Body of pancreas (tissue), 4 donors: ENCODE data around the gene ART1. TPM values are rescaled to one million over a fixed set of nuclear protein-coding genes. Genes with fewer than 3 reads are reported as not detected.
"Not testable (repeated sequence)": the region's sequence is repeated elsewhere in the genome, so short reads cannot be mapped to it uniquely, and the experiment has no call there.

ENCODE experiments used
- ATAC-seq: fragments of 150-250 bp; one replicate; pipeline ENCODE4 v1.9.1; 2016
- DNase-seq, 4 donors: peaks; one replicate each; pipeline ENCODE4 v3.0.0-alpha.2; 2019
- H3K27ac ChIP-seq, 4 donors: fragments of 200-600 bp; sonication (generic); 1 replicate in 3 of 4; 2 replicates in 1 of 4; pipeline versions ENCODE4 v1.5.1 to v1.6.1; 2016 to 2019; ENCODE audit warnings: mild to moderate bottlenecking in 1 of 4, mixed read lengths in 1 of 4, moderate library complexity in 1 of 4
- H3K27me3 ChIP-seq, 2 donors: fragments of 200-600 bp; sonication (generic); one replicate each; pipeline ENCODE4 v1.6.0; 2016; ENCODE audit warnings: mild to moderate bottlenecking in 1 of 2
- H3K36me3 ChIP-seq, 2 donors: fragments of 200-600 bp; sonication (generic); replicated peaks in 1 of 2; 2 replicates each; pipeline ENCODE4 v1.5.1; 2016; ENCODE audit warnings: low read depth in 2 of 2; ENCODE audit not compliant: insufficient read depth in 1 of 2
- H3K4me1 ChIP-seq: fragments of 200-600 bp; sonication (generic); one replicate; pipeline ENCODE4 v1.6.0; 2016
- H3K4me3 ChIP-seq, 2 donors: fragments of 200-600 bp; sonication (generic); 1 replicate in 1 of 2; 2 replicates in 1 of 2; pipeline ENCODE4 v1.5.1; 2016 to 2019
- H3K9me3 ChIP-seq, 3 donors: fragments of 200-600 bp; sonication (generic); 1 replicate in 2 of 3; 2 replicates in 1 of 3; pipeline ENCODE4 v1.5.1; 2016
- CTCF ChIP-seq, 7 experiments: fragments of 450-650 bp in 4 of 7; fragments of 200-600 bp in 3 of 7; sonication (generic) in 3 of 7; IDR thresholded peaks; one replicate each; pipeline ENCODE4 v1.5.1; 2016 to 2019; ENCODE audit warnings: antibody characterized with exemption in 7 of 7
- POLR2A ChIP-seq, 3 donors: fragments of 450-650 bp; IDR thresholded peaks; one replicate each; pipeline ENCODE4 v1.6.1; 2016; ENCODE audit warnings: antibody characterized with exemption in 3 of 3, mild to moderate bottlenecking in 2 of 3
- WGBS, 2 donors: methylation state at CpG; one replicate each; pipeline ENCODE4 v1.1.5; 2017; 5-methylcytosine and 5-hydroxymethylcytosine counted together
- intact Hi-C: fragments of 100-400 bp; cut with DNase I; formaldehyde crosslinking; loops from one replicate; pipeline ENCODE4 v1.15.1; 2023
- total RNA-seq, 2 donors: library from RNA; depleted of rRNA; stranded (reverse); fragments of >200 nt; gene quantifications; one replicate each; pipeline ENCODE4 v1.1.0, GENCODE V29; 2016

ART1 gene, protein sequence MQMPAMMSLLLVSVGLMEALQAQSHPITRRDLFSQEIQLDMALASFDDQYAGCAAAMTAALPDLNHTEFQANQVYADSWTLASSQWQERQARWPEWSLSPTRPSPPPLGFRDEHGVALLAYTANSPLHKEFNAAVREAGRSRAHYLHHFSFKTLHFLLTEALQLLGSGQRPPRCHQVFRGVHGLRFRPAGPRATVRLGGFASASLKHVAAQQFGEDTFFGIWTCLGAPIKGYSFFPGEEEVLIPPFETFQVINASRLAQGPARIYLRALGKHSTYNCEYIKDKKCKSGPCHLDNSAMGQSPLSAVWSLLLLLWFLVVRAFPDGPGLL
- total RNA-seq = not detected

GRCh38 chr11:3644817-3645235 is at the start of gene ART1:
Gene ART1 (plus strand): TSS chr11:3645128. CDS start chr11:3659214, 14,086 bp downstream.
- DNase-seq (no peak), ATAC-seq (no peak)
- Histone ChIP-seq H3K36me3 (no peaks in the 10 kb centered on the region), H3K4me3 (no peak within 1 kb of the TSS), H3K4me1 (peaks cover 18% of the 10 kb centered on the region), H3K9me3 (no peaks in the 10 kb centered on the region), H3K27me3 (no peaks in the 10 kb centered on the region), H3K27ac (no peak within 1 kb of the TSS)
- intact Hi-C loops = no loop called here
- 76 to 85% methylated on average over 4 of the region's 4 CpGs for WGBS, 2 donors
- TF ChIP-seq CTCF (IDR thresholded peaks at IDR 0.05) (no peak), POLR2A (IDR thresholded peaks at IDR 0.05) (no peak)

GRCh38 chr11:3597743-3598142 is 47.2 kb upstream of the ART1 start:
- ATAC-seq, intact Hi-C loops, H3K4me3 ChIP-seq, H3K27ac ChIP-seq, DNase-seq, H3K27me3 ChIP-seq, H3K4me1 ChIP-seq, H3K36me3 ChIP-seq, H3K9me3 ChIP-seq: not testable (repeated sequence)
- 88 to 90% methylated on average over 14 to 15 of the region's 15 CpGs for whole genome bisulfite sequencing, 2 donors

DNA sequence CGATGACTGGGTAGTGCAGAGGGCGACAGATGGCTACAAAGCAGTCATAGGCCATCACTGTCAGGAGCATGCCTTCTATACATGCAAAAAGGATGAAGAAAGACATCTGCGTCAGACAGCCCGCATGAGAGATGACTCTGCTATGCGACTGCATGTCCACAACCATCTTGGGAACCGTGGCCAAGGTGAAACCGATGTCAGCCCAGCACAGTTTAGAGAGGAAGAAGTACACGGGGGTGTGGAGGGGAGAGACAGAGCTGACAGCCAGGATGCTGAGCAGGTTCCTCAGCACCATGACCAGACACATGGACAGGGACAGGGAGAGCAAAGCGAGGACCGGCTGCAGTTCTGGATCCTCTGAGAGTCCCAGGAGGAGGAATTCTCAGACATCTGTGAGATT is 44.7 kb upstream of the ART1 start:
- intact Hi-C loops, H3K9me3 ChIP-seq, H3K27me3 ChIP-seq, H3K4me3 ChIP-seq, H3K4me1 ChIP-seq, ATAC-seq, DNase-seq, H3K27ac ChIP-seq, H3K36me3 ChIP-seq: not testable (repeated sequence)
- 71 to 85% methylated on average over 10 of the region's 10 CpGs for WGBS, 2 donors

GRCh38 chr11:3604167-3604566 is 40.8 kb upstream of the ART1 start:
- ATAC-seq (no peak), DNase-seq (no peak)
- no peak for TF ChIP-seq CTCF (IDR thresholded peaks at IDR 0.05)
- no peak for TF ChIP-seq POLR2A (IDR thresholded peaks at IDR 0.05)
- Histone ChIP-seq H3K9me3 (no peaks in the 10 kb centered on the region), H3K4me3 (no peak overlapping the region), H3K4me1 (no peaks in the 10 kb centered on the region), H3K36me3 (no peaks in the 10 kb centered on the region), H3K27me3 (no peaks in the 10 kb centered on the region), H3K27ac (no peak overlapping the region)
- intact Hi-C loops = no loop called here
- 71 to 79% methylated on average over 3 of the region's 3 CpGs for WGBS, 2 donors

DNA sequence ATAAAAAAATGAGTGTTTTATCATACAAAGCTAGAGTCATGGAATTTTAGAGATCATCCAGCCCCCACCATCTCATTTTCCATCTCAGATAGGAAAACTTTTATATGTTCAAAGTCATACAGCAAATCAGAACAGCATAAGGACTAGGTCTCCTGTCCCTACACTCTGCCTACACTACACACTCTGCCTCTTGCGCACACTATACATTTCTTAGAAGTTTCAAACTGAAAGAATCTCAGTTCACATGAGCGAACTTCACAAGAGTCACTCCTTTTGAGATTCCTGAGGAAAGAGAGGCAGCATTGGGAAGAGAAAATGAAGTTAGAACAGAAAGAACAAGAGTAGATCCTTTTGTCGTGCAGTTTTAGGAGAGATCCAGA is 39.7 kb upstream of the ART1 start:
- intact Hi-C loops = no loop called here
- no peaks in the 10 kb centered on the region for H3K27me3 ChIP-seq
- no peaks in the 10 kb centered on the region for H3K36me3 ChIP-seq
- ATAC-seq = no peak
- H3K4me1 ChIP-seq = no peaks in the 10 kb centered on the region
- DNase-seq = no peak
- WGBS, 2 donors = 94 to 96% methylated on average over 3 of the region's 3 CpGs
- TF ChIP-seq CTCF (IDR thresholded peaks at IDR 0.05) (no peak), POLR2A (IDR thresholded peaks at IDR 0.05) (no peak)
- H3K27ac ChIP-seq = no peak overlapping the region
- H3K9me3 ChIP-seq = no peaks in the 10 kb centered on the region
- H3K4me3 ChIP-seq = no peak overlapping the region

DNA sequence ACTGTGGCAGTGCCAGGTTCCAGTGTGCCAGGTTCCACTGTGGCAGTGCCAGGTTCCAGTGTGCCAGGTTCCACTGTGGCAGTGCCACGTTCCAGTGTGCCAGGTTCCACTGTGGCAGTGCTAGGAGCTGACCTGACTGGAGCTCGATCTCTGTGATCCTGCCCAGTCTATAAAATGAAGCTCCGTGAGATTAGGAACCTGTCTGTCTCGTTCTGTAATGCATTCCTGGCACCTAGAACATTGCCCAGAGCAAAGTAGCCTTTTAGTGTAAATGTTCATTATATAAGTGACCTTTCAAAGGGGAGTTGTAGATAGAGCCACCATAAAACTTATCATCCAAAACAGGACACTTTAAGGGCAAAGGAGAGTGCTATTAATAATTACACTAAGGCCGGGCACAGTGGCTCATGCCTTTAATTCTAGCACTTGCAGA is 39.1 kb upstream of the ART1 start:
- no peak for ATAC-seq
- 23 to 31% methylated on average over 4 to 5 of the region's 5 CpGs for WGBS, 2 donors
- no peaks in the 10 kb centered on the region for H3K27me3 ChIP-seq
- TF ChIP-seq POLR2A (IDR thresholded peaks at IDR 0.05) = no peak
- TF ChIP-seq CTCF (IDR thresholded peaks at IDR 0.05) = no peak
- no peak for DNase-seq
- no peak overlapping the region for H3K4me3 ChIP-seq
- no peaks in the 10 kb centered on the region for H3K9me3 ChIP-seq
- no peaks in the 10 kb centered on the region for H3K4me1 ChIP-seq
- intact Hi-C loops = no loop called here
- H3K27ac ChIP-seq = no peak overlapping the region
- H3K36me3 ChIP-seq = no peaks in the 10 kb centered on the region
